GM18517 (cell line): ENCODE data around the gene MYO7A.

Source experiments
- ATAC-seq: cut with Tn5 transposase; IDR thresholded peaks from one replicate; pipeline ENCODE4 v1.9.1; 2021; ENCODE audit warnings: mild to moderate bottlenecking, moderate library complexity; ENCODE audit not compliant: unreplicated experiment

MYO7A gene

GRCh38 chr11:77262803-77263202, 134.8 kb downstream of the MYO7A start:
- ATAC-seq = no peak
